ENCODE measurements around the gene STXBP4.

The STXBP4 gene

GRCh38 chr17:55081559-55081958 is 113.0 kb downstream of the STXBP4 start:
- in situ Hi-C loops (cut with HindIII; ENCODE audit: low pct_ligation_motif_present, low pct_unique_long_range_greater_than_20kb, low sequenced_read_pairs): no loop called here

GRCh38 chr17:55086635-55087058 is 118.1 kb downstream of the STXBP4 start:
- peak; percentile 44 for DNase-seq
- in situ Hi-C loops (cut with HindIII; ENCODE audit: low pct_ligation_motif_present, low pct_unique_long_range_greater_than_20kb, low sequenced_read_pairs): no loop called here

More at GRCh38 chr17:55081559-55081958, 113.0 kb downstream of the STXBP4 start:
- no peak for DNase-seq

- in situ Hi-C loops (cut with HindIII; ENCODE audit: low pct_ligation_motif_present, low pct_unique_long_range_greater_than_20kb, low sequenced_read_pairs): no loop called here
- no peak for DNase-seq
These were observed 120.7 kb downstream of the STXBP4 start for GRCh38 chr17:55089256-55089655.

GRCh38 chr17:55090079-55090492 is 121.5 kb downstream of the STXBP4 start:
- DNase-seq: peak; percentile 10
- in situ Hi-C loops (cut with HindIII; ENCODE audit: low pct_ligation_motif_present, low pct_unique_long_range_greater_than_20kb, low sequenced_read_pairs): no loop called here

GRCh38 chr17:55093353-55093752 is 124.8 kb downstream of the STXBP4 start:
- in situ Hi-C loops (cut with HindIII; ENCODE audit: low pct_ligation_motif_present, low pct_unique_long_range_greater_than_20kb, low sequenced_read_pairs): no loop called here
- no peak for DNase-seq

- in situ Hi-C loops (cut with HindIII; ENCODE audit: low pct_ligation_motif_present, low pct_unique_long_range_greater_than_20kb, low sequenced_read_pairs): no loop called here
- DNase-seq: no peak
These were observed 130.2 kb downstream of the STXBP4 start for GRCh38 chr17:55098765-55099164.

- no peak for DNase-seq
- in situ Hi-C loops (cut with HindIII; ENCODE audit: low pct_ligation_motif_present, low pct_unique_long_range_greater_than_20kb, low sequenced_read_pairs): no loop called here
These were observed 142.0 kb downstream of the STXBP4 start for GRCh38 chr17:55110521-55110920.

- DNase-seq: no peak
- in situ Hi-C loops (cut with HindIII; ENCODE audit: low pct_ligation_motif_present, low pct_unique_long_range_greater_than_20kb, low sequenced_read_pairs): no loop called here
These were observed 145.7 kb downstream of the STXBP4 start for GRCh38 chr17:55114283-55114682.

- no peak for DNase-seq
- in situ Hi-C loops (cut with HindIII; ENCODE audit: low pct_ligation_motif_present, low pct_unique_long_range_greater_than_20kb, low sequenced_read_pairs): no loop called here
These were observed 147.9 kb downstream of the STXBP4 start for GRCh38 chr17:55116440-55116914.

- in situ Hi-C loops (cut with HindIII; ENCODE audit: low pct_ligation_motif_present, low pct_unique_long_range_greater_than_20kb, low sequenced_read_pairs): no loop called here
- DNase-seq: no peak
These were observed 148.6 kb downstream of the STXBP4 start for GRCh38 chr17:55117164-55117563.

- in situ Hi-C loops (cut with HindIII; ENCODE audit: low pct_ligation_motif_present, low pct_unique_long_range_greater_than_20kb, low sequenced_read_pairs): no loop called here
- DNase-seq: no peak
These were observed 152.1 kb downstream of the STXBP4 start for GRCh38 chr17:55120651-55121050.

GRCh38 chr17:55121268-55121667 is 152.7 kb downstream of the STXBP4 start:
- in situ Hi-C loops (cut with HindIII; ENCODE audit: low pct_ligation_motif_present, low pct_unique_long_range_greater_than_20kb, low sequenced_read_pairs): no loop called here
- no peak for DNase-seq

- in situ Hi-C loops (cut with HindIII; ENCODE audit: low pct_ligation_motif_present, low pct_unique_long_range_greater_than_20kb, low sequenced_read_pairs): no loop called here
- no peak for DNase-seq
These were observed 153.5 kb downstream of the STXBP4 start for GRCh38 chr17:55122114-55122513.

GRCh38 chr17:55124730-55125360 is 156.3 kb downstream of the STXBP4 start:
- no peak for DNase-seq
- in situ Hi-C loops (cut with HindIII; ENCODE audit: low pct_ligation_motif_present, low pct_unique_long_range_greater_than_20kb, low sequenced_read_pairs): no loop called here

- in situ Hi-C loops (cut with HindIII; ENCODE audit: low pct_ligation_motif_present, low pct_unique_long_range_greater_than_20kb, low sequenced_read_pairs): no loop called here
- no peak for DNase-seq
These were observed 165.0 kb downstream of the STXBP4 start for GRCh38 chr17:55133583-55133982.

- no peak for DNase-seq
- in situ Hi-C loops (cut with HindIII; ENCODE audit: low pct_ligation_motif_present, low pct_unique_long_range_greater_than_20kb, low sequenced_read_pairs): no loop called here
These were observed 166.1 kb downstream of the STXBP4 start for GRCh38 chr17:55134486-55135157.

GRCh38 chr17:55140809-55141208 is 172.2 kb downstream of the STXBP4 start:
- DNase-seq: no peak
- in situ Hi-C loops (cut with HindIII; ENCODE audit: low pct_ligation_motif_present, low pct_unique_long_range_greater_than_20kb, low sequenced_read_pairs): no loop called here

GRCh38 chr17:55144518-55144917 is 176.0 kb downstream of the STXBP4 start:
- in situ Hi-C loops (cut with HindIII; ENCODE audit: low pct_ligation_motif_present, low pct_unique_long_range_greater_than_20kb, low sequenced_read_pairs): no loop called here
- no peak for DNase-seq

GRCh38 chr17:55149485-55149884 is 180.9 kb downstream of the STXBP4 start:
- no peak for DNase-seq
- in situ Hi-C loops (cut with HindIII; ENCODE audit: low pct_ligation_motif_present, low pct_unique_long_range_greater_than_20kb, low sequenced_read_pairs): no loop called here

GRCh38 chr17:55152236-55152635 is 183.7 kb downstream of the STXBP4 start:
- in situ Hi-C loops (cut with HindIII; ENCODE audit: low pct_ligation_motif_present, low pct_unique_long_range_greater_than_20kb, low sequenced_read_pairs): no loop called here
- no peak for DNase-seq

All from ACHN (cell line).